Activated CD8-positive, alpha-beta memory T cell treated with anti-CD3 and anti-CD28 coated beads, Interleukin-2, amount 50 U/mL, for 4 hours (primary cell): Measurements from ENCODE around the gene SEC24B.
"Not testable (repeated sequence)": the region's sequence is repeated elsewhere in the genome, so short reads cannot be mapped to it uniquely, and the experiment has no call there.

Experiments
- DNase-seq: peaks from one replicate; pipeline ENCODE4 v3.0.0-alpha.2; 2020

SEC24B gene

GRCh38 chr4:109434007-109434971 lies 674 bp downstream of the SEC24B start:
- peak; percentile 17 for DNase-seq

GRCh38 chr4:109435635-109436034 lies 2.0 kb downstream of the SEC24B start:
- no peak for DNase-seq

- no peak for DNase-seq
These were observed 2.9 kb downstream of the SEC24B start for GRCh38 chr4:109436504-109436903.

- no peak for DNase-seq
These were observed 7.3 kb downstream of the SEC24B start for GRCh38 chr4:109440948-109441347.

GRCh38 chr4:109441862-109442458 lies 8.3 kb downstream of the SEC24B start:
- DNase-seq: no peak

- DNase-seq: no peak
These were observed 10.7 kb downstream of the SEC24B start for GRCh38 chr4:109444182-109444844.

- DNase-seq: no peak
These were observed 13.7 kb downstream of the SEC24B start for GRCh38 chr4:109447278-109447677.

- DNase-seq: no peak
These were observed 18.1 kb downstream of the SEC24B start for GRCh38 chr4:109451544-109452273.

GRCh38 chr4:109453110-109453509 lies 19.5 kb downstream of the SEC24B start:
- not testable (repeated sequence) for DNase-seq

GRCh38 chr4:109462297-109462696 lies 28.7 kb downstream of the SEC24B start:
- DNase-seq: no peak

- no peak for DNase-seq
These were observed 29.2 kb downstream of the SEC24B start for GRCh38 chr4:109462802-109463201.

GRCh38 chr4:109465069-109465468 lies 31.5 kb downstream of the SEC24B start:
- DNase-seq: no peak

GRCh38 chr4:109469915-109470314 lies 36.3 kb downstream of the SEC24B start:
- no peak for DNase-seq

GRCh38 chr4:109472343-109472761 lies 38.7 kb downstream of the SEC24B start:
- DNase-seq: no peak

- DNase-seq: no peak
These were observed 40.2 kb downstream of the SEC24B start for GRCh38 chr4:109473824-109474223.

GRCh38 chr4:109486007-109486406 lies 52.4 kb downstream of the SEC24B start:
- DNase-seq: no peak

- no peak for DNase-seq
These were observed 60.9 kb downstream of the SEC24B start for GRCh38 chr4:109494563-109494962.

- no peak for DNase-seq
These were observed 61.9 kb downstream of the SEC24B start for GRCh38 chr4:109495514-109495913.

- no peak for DNase-seq
These were observed 63.3 kb downstream of the SEC24B start for GRCh38 chr4:109496875-109497274.

GRCh38 chr4:109497511-109497910 lies 63.9 kb downstream of the SEC24B start:
- no peak for DNase-seq

- DNase-seq: no peak
These were observed 65.9 kb downstream of the SEC24B start for GRCh38 chr4:109499513-109499912.

GRCh38 chr4:109506890-109507289 lies 73.3 kb downstream of the SEC24B start:
- DNase-seq: no peak

GRCh38 chr4:109510687-109511086 lies 77.1 kb downstream of the SEC24B start:
- DNase-seq: no peak
